Fibroblast of the conjunctiva (primary cell): ENCODE measurements around the gene LHFPL4.
A peak's percentile ranks its signal among the peaks of the same experiment; 100 is the strongest.
"Not testable (repeated sequence)": the region's sequence is repeated elsewhere in the genome, so short reads cannot be mapped to it uniquely, and the experiment has no call there.

Experiments used
- DNase-seq: peaks from one replicate; pipeline ENCODE4 v3.0.0-alpha.2; 2010; ENCODE audit warnings: low read depth

Gene LHFPL4

GRCh38 chr3:9536212-9536611, 17.4 kb downstream of the LHFPL4 start:
- no peak for DNase-seq

- DNase-seq = no peak
These were observed 19.2 kb downstream of the LHFPL4 start for GRCh38 chr3:9534429-9534828.

- DNase-seq = no peak
These were observed 28.5 kb downstream of the LHFPL4 start for GRCh38 chr3:9525078-9525477.

- no peak for DNase-seq
These were observed 38.7 kb downstream of the LHFPL4 start for GRCh38 chr3:9514956-9515355.

GRCh38 chr3:9514306-9514705, 39.3 kb downstream of the LHFPL4 start:
- no peak for DNase-seq

GRCh38 chr3:9512456-9513045, 41.1 kb downstream of the LHFPL4 start:
- DNase-seq = no peak

- no peak for DNase-seq
These were observed 44.8 kb downstream of the LHFPL4 start for GRCh38 chr3:9508781-9509180.

GRCh38 chr3:9507586-9508578, 45.7 kb downstream of the LHFPL4 start:
- no peak for DNase-seq

- peak; percentile 44 for DNase-seq
These were observed 50.3 kb downstream of the LHFPL4 start for GRCh38 chr3:9503283-9503682.

GRCh38 chr3:9501226-9501625, 52.4 kb downstream of the LHFPL4 start:
- DNase-seq = no peak

- peak; percentile 26 for DNase-seq
These were observed 53.2 kb downstream of the LHFPL4 start for GRCh38 chr3:9500108-9501050.

- DNase-seq = no peak
These were observed 54.0 kb downstream of the LHFPL4 start for GRCh38 chr3:9499455-9500107.

- DNase-seq = no peak
These were observed 54.8 kb downstream of the LHFPL4 start for GRCh38 chr3:9498781-9499180.

GRCh38 chr3:9497821-9498565, 55.6 kb downstream of the LHFPL4 start:
- no peak for DNase-seq

- DNase-seq = no peak
These were observed 56.7 kb downstream of the LHFPL4 start for GRCh38 chr3:9496893-9497292.

GRCh38 chr3:9494036-9494435, 59.6 kb downstream of the LHFPL4 start:
- DNase-seq = not testable (repeated sequence)

GRCh38 chr3:9491506-9491905, 62.1 kb downstream of the LHFPL4 start:
- no peak for DNase-seq

- DNase-seq = no peak
These were observed 68.4 kb downstream of the LHFPL4 start for GRCh38 chr3:9485248-9485647.

GRCh38 chr3:9480265-9480664, 73.4 kb downstream of the LHFPL4 start:
- DNase-seq = no peak

- no peak for DNase-seq
These were observed 76.7 kb downstream of the LHFPL4 start for GRCh38 chr3:9476935-9477334.

- DNase-seq = no peak
These were observed 79.1 kb downstream of the LHFPL4 start for GRCh38 chr3:9474482-9474881.
